Colon (tissue), 2 donors: ENCODE results near the gene CHN1.

ENCODE experiments used
- FAIRE-seq: peaks from 2 replicates; lab custom pipeline; 2012; peaks lifted over from hg19 to GRCh38; lab: Jason Lieb, UNC
- donor health status: control.
- donor health status: control.

Gene CHN1

DNA sequence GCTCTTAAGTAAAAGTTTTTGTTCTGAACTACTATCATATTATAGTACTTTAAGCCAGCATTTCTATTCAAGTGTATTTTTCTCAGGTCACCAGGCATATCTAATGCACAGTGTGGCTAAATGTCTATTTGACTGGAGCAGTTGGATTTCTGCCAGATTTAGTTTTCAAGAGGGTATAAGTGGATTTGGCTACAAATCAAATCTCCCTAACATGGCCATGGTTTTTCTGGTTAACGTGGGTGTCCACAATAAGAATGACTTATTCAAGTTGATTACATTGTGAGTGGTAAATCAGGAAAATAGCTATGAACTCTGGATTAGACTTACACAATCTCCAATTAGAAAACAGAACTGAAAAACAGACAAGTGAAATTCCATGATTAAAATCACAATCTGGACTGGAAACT, 5.7 kb upstream of the CHN1 start:
- no peak for FAIRE-seq

DNA sequence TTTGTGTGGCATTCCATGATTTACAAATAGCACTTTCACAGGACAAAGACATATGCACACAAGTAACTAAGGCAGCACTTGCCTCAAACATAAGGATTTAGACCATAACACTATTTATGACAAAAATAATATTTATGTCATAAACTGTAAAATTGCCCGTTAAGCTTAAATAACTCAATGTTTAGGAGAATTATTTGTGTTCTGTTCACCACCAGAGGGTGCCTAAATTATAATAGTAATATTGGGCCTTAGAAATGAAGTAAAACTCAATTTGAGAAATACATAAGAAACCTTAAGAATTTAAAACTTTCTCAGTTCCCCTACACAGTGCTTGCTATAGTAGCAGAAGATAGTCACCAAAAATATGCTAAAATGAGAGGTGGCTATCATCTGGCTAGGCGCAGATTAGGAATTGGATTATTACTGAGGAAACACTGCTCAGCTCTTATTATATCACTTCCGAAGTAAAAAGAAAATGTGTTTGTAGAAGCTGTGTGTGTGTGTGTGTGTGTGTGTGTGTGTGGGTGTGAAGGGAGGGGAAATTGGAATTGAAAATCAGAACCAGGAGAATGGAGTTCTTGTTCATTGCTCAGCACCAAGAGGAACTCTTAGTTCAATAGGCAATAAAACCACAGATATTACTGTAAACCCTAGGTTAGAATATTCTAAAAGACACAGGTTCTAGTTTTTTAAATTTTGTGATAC, 4.9 kb upstream of the CHN1 start:
- FAIRE-seq: no peak

DNA sequence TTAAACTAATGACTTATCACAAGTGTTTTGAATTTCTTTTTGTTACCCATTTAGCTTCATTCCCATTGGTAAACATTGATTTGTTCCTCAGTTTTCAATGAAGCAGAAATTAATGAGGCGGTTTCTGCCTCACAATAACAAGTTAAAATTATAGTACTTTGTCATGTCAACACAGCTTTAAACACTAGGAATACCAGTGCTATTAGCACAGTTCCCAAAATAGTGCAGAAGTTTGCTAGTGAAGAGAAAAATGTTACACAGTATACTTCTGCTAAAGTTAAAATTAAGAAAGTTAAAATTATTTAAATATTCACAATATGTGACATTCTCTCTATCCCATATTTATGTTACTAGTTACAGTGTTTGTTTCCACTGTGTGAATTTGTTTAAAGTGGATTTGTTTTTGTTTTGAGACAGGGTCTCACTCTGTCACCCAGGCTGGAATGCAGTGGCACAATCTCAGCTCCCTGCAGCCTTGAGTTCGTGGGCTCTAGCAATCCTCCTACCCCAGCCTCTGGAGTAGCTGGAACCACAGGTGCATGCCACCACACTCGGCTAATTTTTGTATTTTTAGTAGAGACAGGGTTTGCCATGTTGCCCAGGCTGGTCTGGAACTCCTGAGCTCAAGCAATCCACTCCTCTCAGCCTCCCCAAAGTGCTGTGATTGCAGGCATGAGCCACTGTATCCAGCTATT, 3.8 kb upstream of the CHN1 start:
- no peak for FAIRE-seq

DNA sequence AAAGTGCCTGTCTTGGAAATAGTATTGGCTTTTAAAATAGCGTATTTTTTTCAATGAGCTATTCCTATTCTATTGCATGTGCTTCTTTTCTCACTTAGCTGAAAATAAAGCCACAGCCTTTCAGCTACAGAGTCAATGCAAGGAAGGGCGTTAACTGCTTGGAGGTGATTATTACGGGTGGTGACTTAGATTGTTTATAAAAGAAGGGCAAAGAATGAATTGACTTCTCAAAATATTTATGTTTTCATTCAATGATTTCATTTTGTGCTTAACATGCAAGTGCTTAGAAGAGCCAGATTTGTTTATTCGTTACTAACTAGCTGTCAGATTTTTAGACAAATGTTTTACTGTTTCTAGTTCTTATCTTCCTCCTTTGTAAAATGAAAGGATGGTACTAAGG, 2.8 kb upstream of the CHN1 start:
- FAIRE-seq: no peak

DNA sequence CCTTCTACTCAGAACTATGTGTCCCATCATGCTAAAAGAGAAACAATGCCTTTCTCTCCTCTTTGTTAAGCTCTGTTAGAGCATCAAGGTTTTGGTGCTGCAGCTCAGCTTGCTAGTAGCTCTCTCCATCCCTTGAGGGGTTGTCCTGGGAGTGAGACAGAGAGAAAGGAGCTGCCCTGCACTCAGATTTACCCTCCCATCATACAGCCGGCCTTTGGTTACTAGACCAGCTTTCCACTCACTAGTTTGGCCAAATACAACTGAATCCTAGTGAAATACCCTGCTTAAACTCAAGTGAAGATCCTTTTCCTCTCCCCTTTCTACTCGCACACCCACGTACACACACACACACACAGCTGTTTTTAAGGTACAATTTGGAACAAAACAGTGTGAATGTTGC, 2.3 kb upstream of the CHN1 start:
- FAIRE-seq: no peak

DNA sequence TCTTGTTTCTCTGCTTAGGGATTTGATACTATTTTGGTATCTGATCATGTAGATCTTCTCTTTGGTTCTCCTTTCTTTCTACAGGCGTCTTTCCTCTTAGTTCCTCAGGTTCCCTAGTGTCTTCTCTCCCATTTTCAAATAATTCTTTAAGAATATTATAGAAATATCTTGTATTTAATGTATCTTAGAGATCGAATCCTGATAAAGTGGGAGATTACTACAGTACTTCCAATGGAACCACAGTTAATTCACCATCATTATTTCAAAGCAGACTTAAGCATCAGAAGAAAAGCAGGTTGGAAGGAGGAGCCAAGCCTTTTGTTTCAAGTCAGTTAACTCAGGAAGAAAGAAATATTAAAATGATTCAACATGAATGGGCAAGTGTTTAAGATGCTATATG, 1.1 kb upstream of the CHN1 start:
- FAIRE-seq: no peak

DNA sequence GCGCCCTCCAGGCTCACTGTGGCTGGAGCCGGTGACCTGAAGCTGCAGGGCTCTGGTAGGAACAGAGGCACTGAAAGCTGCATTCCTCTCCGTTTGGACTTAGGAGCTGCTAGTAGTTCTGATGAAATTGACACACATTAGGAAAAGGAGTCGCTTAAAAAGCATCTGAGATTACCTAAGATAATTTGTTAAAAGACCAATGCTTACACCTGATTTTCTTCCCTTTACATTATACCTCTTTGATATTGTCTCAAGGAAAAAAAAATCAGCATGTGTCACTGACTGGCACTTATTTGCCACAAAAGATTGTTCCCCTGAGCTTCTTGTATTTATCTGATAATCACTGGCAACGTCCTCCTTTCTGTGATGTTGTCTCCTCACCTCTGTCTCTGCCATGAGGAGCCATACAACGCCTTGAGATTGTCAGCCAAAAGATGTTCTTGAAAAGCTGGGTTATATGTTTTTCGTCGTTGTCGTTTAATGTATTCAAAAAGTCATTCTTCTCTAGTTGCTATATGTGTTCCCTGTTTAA, 618 bp upstream of the CHN1 start:
- no peak for FAIRE-seq

DNA sequence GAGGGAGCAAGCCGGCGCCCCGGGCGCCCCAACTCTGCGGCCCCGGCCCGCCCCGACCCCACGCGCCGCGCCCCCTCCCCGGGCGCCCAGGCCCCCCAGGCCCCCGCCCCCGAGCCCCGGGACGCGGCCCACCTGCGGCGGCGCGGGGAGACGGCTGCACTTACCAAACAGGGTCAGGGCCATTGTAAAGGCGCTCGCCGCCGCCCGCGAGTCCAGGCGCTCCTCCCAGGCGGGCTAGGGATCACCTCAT, 526 bp downstream of the CHN1 start:
- FAIRE-seq: no peak

DNA sequence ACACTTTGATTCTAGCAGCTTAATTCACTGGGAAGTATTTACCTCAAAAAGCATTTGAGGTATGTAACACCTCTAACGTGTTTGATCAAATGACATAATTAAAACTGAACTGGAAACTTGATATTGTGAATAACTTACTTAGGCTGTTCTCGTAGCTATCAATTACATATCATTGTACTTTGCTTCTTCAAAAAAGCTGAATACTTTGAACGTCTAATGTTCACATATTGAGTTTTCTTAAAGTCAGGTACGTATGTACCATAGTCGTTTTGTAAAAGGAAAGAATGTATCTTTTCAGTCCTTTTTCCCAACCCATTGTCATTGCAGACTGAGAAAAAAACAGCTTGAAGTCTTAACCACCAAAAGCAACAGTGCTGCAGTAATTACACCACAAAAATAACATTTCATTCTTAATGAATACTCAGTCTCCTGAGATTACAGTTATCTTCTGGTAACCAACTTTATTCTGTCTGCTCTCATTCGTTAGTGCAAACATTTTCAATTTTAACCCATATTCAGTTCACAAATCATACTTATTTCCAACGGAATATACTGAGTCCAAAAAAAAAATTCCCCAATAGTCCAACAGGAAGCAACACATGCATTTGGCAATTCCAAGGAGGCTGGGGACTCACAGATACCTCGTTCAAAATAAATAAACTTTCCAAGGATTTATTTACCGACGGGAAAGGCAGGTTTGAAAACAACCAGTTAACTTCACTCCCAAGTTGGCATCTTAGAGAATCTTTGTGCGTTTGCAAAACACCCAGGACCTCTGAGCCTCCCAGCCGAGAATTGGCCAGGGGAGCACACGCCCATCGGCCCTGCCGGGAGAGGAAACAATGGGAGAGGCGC, 1.1 kb downstream of the CHN1 start:
- no peak for FAIRE-seq

DNA sequence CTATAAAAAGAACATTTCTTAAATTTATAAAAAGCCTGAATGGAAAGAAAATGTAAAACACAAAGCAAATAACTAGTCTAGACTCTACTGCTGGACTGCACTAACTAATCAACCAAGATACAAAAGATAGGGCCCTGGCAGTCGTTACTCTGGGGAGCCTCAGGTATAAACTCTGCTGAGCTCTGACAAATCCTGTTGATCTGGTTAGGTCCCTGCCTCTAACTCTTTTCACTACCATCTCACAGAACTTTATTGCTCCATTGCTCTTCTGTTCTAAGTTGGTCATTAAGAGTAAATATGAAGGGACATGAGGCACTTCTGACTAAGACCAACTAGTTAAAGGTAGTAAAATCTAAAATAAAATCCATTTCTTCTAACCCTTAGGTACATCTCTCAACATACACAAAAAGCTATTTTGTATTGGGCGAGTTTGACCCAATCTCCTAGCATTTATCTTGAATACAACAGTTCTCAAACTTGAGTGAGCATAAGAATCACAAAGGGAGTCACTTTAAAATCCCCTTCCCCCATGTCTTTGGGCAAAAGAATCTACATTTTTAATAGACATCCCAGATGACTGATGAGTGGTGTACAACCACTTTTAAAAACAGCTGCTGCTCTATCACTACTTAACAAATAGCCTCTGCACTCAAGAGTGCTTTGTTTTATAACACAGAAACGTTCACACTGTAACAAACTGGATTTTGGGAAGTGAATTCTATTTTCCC, 2.5 kb downstream of the CHN1 start:
- FAIRE-seq: no peak

DNA sequence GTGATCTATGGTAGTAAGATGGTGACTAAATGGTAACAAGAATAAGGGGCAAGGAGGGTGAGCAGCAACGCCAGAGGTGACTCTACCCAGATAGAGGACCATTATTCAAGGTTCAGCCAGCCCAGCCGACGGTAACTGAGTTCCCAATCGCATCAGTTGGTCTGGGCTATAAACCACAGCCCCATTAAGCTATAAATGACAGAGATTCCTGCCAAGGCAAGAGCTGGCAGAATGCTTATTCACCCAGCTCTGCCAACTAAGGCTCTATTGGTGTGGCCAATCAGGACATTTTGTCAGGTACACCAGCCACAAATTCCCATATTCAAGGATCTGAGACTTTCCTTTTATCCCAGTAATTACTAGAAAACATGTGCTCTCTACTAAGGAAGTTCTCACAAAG, 3.6 kb downstream of the CHN1 start:
- FAIRE-seq: no peak

DNA sequence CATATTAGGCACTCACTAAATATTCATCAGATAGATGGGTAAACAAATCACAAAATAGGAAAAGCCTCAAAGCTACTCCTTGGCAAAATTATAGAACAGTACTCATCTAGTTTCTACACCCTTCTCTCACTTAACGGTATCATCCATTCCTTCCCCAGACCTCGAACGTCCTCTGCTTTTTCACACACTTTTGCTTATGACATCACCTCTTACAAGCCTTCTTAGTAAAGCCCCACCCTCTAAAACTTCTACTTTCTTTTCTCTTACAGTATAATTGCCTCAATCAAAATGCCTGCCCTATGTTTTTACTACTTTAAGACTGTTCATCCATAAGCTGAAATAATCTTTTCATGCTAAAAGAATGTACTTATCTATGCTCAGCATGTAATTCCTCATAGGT, 8.1 kb downstream of the CHN1 start:
- no peak for FAIRE-seq

DNA sequence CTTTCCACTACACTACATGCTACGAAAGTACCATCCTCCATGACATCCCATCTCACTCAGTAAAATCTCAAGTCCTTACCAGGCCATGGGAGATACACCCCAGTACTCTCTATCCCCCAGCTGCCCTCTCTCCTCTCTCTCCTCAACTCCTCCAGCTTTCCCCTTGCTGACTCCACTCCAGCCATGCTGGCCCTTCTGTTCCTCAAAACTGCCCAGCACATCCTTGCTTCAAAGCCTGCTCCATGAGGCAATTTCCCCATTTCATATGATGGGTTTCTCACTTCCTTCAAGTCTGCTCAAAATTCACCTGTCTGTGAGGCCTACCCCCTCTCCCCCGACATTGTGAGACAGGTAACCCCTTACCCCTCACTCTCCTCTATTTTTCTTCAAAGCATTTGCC, 8.6 kb downstream of the CHN1 start:
- no peak for FAIRE-seq

DNA sequence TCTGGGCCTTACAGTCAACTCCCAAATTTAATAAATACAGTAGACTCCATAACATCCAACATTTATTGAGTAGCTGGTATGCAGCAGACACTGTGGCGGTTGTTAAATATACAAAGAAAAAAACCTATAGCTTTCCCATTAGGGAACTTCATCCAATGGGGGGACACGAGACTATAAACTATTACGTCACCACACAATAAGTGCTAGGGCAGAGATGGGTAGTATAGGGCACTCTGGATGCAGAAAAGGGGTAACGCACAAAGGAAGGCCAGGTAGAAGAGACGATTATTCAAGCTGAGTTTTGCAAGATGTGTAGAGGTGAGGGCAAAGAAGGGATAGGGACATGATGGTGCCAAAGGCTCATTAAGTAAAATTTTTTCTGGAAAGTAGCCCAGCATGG, 10.8 kb downstream of the CHN1 start:
- FAIRE-seq: no peak

DNA sequence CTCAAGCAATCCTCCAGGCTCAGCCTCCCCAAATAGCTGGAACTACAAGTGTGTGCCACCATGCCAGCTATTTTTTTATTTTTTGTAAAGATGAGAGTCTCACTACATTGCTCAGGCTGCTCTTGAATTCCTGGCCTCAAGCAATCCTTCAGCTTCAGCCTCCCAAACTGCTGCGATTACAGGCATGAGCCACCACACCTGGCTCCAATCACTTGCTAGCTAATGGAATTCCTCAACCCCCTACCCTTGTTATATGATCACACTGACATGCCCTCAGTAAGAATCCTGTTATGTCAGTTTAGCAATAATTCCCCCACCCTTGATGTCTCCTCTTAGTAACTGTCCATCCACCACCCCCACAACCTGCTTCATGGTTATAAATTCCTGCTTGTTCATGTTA, 12.3 kb downstream of the CHN1 start:
- no peak for FAIRE-seq

DNA sequence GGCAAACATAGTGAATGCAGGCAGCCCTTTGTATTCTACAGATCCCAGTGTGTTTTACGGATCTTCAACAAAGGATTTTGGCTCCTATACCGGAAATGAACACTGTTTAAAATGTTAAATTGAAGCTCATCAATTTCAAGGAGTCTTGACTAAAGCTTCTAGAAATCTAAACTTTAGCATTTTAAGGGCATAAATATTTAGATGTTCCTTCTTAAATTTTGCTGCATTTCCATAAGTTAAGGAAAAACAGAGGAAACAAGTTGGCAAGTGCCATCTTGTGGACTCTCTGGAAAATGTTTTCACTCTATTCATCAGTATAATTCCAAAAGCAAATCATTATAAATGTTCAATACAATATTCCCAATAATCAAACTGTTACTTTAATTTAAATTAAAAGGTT, 19.6 kb downstream of the CHN1 start:
- FAIRE-seq: peak; percentile 14

DNA sequence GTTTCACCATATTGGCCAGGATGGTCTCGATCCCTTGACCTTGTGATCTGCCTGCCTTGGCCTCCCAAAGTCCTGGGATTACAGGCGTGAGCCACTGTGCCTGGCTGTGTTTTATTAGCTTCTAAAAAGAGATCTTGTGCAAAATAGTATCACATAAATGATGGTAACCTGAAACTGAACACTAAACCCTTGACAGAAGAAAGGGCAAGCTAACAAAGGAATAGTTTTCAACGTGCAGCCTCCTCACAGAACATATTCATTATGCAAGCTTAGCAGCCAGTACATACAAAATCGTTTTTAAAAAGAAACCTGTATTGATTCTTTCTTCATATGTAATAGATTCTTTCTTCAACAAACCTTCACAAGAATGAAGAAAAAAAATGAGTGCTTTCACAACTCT, 20.6 kb downstream of the CHN1 start:
- no peak for FAIRE-seq

DNA sequence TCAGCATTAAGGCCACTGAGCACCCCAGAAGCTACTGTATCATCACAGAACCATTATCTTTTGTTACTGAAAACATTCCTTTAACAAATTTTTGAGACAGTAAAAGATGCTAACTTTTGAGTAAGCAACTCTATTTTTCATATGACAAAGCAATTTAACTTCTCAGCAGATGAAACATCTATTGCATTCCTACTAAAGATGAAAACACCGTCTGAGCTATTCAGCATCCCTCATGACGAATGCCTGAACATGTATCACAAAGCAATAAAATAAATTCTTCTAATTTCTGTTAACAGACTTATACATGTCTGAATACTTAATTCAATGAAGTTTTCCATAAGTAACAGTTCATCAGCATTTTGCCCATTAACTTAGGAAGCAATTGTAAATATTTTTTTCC, 23.9 kb downstream of the CHN1 start:
- FAIRE-seq: no peak

DNA sequence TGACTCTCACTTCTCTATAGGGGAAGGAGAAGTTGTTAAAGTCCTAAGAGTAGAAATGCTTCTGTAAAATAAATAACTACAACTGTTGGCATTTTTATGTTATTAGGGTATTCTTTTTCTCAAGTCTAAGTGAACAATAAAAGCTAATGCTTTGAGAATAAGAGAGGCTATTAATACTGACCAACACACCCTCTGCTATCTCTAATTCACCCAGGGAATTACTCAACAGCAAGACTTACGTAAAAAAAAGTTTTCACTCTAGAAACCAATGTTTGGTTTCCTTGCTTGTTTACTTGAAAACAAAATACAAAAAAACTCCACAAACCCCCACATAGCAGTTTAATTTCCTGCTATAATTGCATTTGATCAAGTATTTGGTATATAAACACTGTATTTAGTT, 25.2 kb downstream of the CHN1 start:
- FAIRE-seq: no peak

DNA sequence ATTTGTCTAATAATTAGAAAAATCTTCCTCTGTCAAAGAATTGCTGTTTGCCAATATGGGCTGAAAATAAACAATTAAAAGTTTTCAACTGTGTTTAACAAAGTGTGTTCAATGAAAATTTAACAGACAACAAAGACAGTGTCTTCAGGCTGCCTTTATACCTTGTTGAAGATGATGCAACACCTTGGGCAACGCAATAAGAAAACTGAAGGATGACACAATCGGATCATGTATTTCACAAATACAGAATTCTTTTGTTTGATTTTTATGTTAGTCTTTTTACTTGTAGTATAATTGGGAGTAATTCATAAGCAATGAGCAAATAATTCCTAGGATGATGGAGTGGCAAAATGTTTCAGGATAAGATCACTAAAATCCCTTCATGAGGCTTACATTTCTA, 27.8 kb downstream of the CHN1 start:
- no peak for FAIRE-seq

DNA sequence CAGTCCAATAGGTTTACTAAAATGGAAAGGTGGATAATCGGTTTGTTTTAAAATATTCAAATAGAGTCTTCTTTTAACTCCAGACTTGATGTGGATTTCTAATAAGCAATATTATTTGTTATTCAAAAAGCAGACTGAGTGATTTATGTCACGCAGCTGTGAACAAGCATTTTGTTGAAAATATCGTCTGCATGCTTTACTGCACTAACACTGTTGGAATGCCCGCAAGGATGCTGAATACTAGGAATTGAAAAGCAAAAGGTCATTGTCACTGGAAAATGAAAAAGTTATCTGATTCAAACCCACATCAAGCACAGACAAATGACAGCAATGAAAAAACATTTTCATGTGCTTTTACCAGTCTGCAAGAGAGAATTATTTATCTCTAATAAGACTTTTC, 31.1 kb downstream of the CHN1 start:
- no peak for FAIRE-seq

DNA sequence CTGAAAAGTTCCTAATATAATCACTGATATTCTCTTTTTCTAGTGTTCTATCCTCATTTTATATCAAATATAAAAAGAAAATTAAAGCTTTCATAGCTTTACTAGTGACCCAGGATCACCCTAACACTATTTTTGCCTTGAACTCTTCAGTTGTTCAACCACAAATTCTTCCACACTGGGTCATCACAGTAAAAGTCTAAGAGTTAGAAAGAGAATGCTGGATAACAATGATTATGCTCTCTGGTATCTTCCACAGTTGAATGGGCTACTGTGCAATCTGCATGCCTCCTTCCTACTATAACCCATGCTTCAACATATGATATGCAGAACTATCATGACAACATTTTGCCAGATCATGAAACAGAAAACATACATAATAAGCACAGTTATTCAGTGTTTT, 32.3 kb downstream of the CHN1 start:
- no peak for FAIRE-seq
